RWPE2 (cell line): ENCODE data around the gene ACAP3.

Experiments
- ATAC-seq: fragments of 200-7000 bp; cut with Tn5 transposase; 3 replicates; pipeline ENCODE4 v1.9.1; 2021; ENCODE audit warnings: low read depth
- DNase-seq: peaks from one replicate; pipeline ENCODE4 v3.0.0-alpha.2; 2020; ENCODE audit warnings: low spot score
- H3K27ac ChIP-seq: fragments of 450-650 bp; 2 replicates; pipeline ENCODE4 v1.5.1; 2017; ENCODE audit warnings: mild to moderate bottlenecking; ENCODE audit not compliant: poor library complexity, severe bottlenecking
- H3K27me3 ChIP-seq: fragments of 250-450 bp; sonication (Bioruptor Pico); 2 replicates; pipeline ENCODE4 v1.5.1; 2021; ENCODE audit warnings: mild to moderate bottlenecking, moderate library complexity; ENCODE audit not compliant: insufficient read depth, poor library complexity, severe bottlenecking
- H3K36me3 ChIP-seq: fragments of 250-450 bp; sonication (Bioruptor Pico); 2 replicates; pipeline ENCODE4 v1.5.1; 2020; ENCODE audit warnings: low read depth, mild to moderate bottlenecking, moderate library complexity
- H3K4me1 ChIP-seq: fragments of 250-450 bp; sonication (Bioruptor Pico); 2 replicates; pipeline ENCODE4 v1.5.1; 2021; ENCODE audit warnings: mild to moderate bottlenecking, moderate library complexity; ENCODE audit not compliant: insufficient read depth, poor library complexity, severe bottlenecking
- H3K4me3 ChIP-seq: fragments of 250-450 bp; sonication (Bioruptor Pico); 2 replicates; pipeline ENCODE4 v1.5.1; 2021; ENCODE audit warnings: mild to moderate bottlenecking, moderate library complexity; ENCODE audit not compliant: severe bottlenecking
- H3K9me3 ChIP-seq: fragments of 250-450 bp; sonication (Bioruptor Pico); 2 replicates; pipeline ENCODE4 v1.5.1; 2021; ENCODE audit warnings: mild to moderate bottlenecking, moderate library complexity; ENCODE audit not compliant: severe bottlenecking
- CTCF ChIP-seq: fragments of 450-650 bp; IDR thresholded peaks from one replicate; pipeline ENCODE4 v1.5.1; 2017; ENCODE audit warnings: mild to moderate bottlenecking, moderate library complexity; ENCODE audit not compliant: poor library complexity, severe bottlenecking

The ACAP3 gene

DNA sequence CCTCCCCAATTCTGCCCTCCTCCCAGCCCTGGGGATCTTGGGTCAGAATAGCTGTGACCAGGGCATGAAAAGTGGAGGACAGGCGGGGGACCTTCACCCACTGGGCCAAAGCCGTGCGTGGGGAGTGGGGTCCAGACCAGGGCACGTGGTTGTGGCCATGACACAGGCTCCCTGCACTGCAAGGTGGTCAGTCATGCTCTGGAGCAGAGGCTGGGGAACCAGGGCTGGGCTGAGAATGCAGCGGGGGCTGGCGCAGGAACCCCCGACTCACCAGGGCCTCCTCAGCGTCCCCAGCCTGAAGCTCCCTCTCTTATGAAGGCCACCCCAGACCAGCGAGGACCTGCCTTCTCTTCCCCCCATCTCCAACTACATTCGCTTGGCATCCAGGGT, 38.8 kb upstream of the ACAP3 start:
- H3K9me3 ChIP-seq = no peaks in the 10 kb centered on the region
- H3K4me1 ChIP-seq = peaks cover 26% of the 10 kb centered on the region
- H3K36me3 ChIP-seq = peaks cover 3% of the 10 kb centered on the region
- peak overlapping the region; percentile 98 for H3K27ac ChIP-seq
- ATAC-seq (no peak), DNase-seq (peak; percentile 54)
- H3K27me3 ChIP-seq = no peaks in the 10 kb centered on the region
- no peak for TF ChIP-seq CTCF
- H3K4me3 ChIP-seq = no peak overlapping the region

- H3K27ac ChIP-seq = peak overlapping the region; percentile 98
- peaks cover 26% of the 10 kb centered on the region for H3K4me1 ChIP-seq
- DNase-seq (no peak), ATAC-seq (no peak)
- H3K27me3 ChIP-seq = no peaks in the 10 kb centered on the region
- no peak for TF ChIP-seq CTCF
- H3K4me3 ChIP-seq = no peak overlapping the region
- no peaks in the 10 kb centered on the region for H3K9me3 ChIP-seq
- H3K36me3 ChIP-seq = peaks cover 8% of the 10 kb centered on the region
Observed at GRCh38 chr1:1345860-1346500, 38.2 kb upstream of the ACAP3 start.

- no peaks in the 10 kb centered on the region for H3K27me3 ChIP-seq
- peak overlapping the region; percentile 0 for H3K4me3 ChIP-seq
- ATAC-seq = peak; percentile 42
- H3K36me3 ChIP-seq = peaks cover 14% of the 10 kb centered on the region
- H3K9me3 ChIP-seq = no peaks in the 10 kb centered on the region
- H3K4me1 ChIP-seq = peaks cover 26% of the 10 kb centered on the region
- DNase-seq = peak; percentile 82
- TF ChIP-seq CTCF = no peak
- H3K27ac ChIP-seq = peak overlapping the region; percentile 98
Observed at GRCh38 chr1:1345384-1345783, 37.7 kb upstream of the ACAP3 start.

DNA sequence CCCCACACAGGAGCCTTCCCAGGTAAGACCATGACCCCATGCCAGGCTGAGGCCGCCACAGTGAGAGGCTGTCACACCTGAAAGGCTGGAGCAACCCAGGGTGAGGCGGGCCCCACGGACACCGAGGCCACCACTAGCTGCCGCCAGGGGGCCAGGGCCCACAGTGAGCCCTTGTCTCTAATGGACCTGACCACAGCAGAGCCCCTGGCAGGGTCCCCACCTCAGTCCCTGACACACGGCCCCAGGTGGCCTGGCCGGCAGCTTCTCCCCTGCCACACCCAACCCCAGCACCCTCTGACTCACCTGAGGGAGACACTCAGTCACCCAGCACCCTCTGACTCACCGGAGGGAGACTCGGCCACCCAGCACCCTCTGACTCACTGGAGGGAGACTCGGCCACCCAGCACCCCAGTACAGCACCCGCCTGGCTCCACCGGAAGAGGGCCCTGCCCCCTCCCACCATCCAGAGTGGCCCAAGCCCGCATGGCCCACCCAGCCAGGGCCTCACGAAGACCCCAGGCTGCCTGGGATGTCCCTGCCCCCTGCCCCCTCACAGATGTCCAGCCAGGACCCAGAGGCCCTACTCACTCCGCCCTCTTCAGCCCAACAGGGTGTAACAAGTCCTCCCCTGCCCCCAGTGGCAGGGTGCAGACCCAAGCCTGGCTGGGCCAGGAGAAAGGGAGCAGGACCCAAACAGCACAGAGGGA, 37.1 kb upstream of the ACAP3 start:
- Histone ChIP-seq H3K9me3 (no peaks in the 10 kb centered on the region), H3K4me1 (peaks cover 26% of the 10 kb centered on the region), H3K27me3 (no peaks in the 10 kb centered on the region), H3K27ac (peak overlapping the region; percentile 98), H3K36me3 (peaks cover 19% of the 10 kb centered on the region), H3K4me3 (peak overlapping the region; percentile 0)
- ATAC-seq = peak; percentile 75
- DNase-seq = peak; percentile 97
- peak; percentile 43 for TF ChIP-seq CTCF
